ENCODE measurements around the gene CST7. TPM values are rescaled to one million over a fixed set of nuclear protein-coding genes. Genes with fewer than 3 reads are reported as not detected.

Gene CST7
- polyA plus RNA-seq, 2 of the 4 experiments (the other 2 are of a cell fraction): not detected

- Histone ChIP-seq H3K9me3 (peaks cover 20% of the 10 kb centered on the region; the same call in 2 of the 3 replicates), H3K4me2 (no peak overlapping the region), H3K4me3 (no peak overlapping the region), H3K27ac (no peak overlapping the region), H3K4me1 (no peaks in the 10 kb centered on the region)
- no peak for TF ChIP-seq MAZ (IDR thresholded peaks at IDR 0.05; ENCODE audit: borderline replicate concordance, low read depth, low read length)
- no peak for TF ChIP-seq ZC3H11A (IDR thresholded peaks at IDR 0.05)
- no peak for TF ChIP-seq KDM1A (IDR thresholded peaks at IDR 0.05; ENCODE audit: low read depth)
- no peak for TF ChIP-seq HEYL (CRISPR knock-in tag; IDR thresholded peaks at IDR 0.05)
- no peak for TF ChIP-seq NFE2L2 (conservative IDR thresholded peaks at IDR 0.05; ENCODE audit: low read length)
- TF ChIP-seq MYC (IDR thresholded peaks at IDR 0.05; ENCODE audit: borderline replicate concordance, low read length): no peak
- no peak for TF ChIP-seq TP53 (CRISPR knock-in tag; IDR thresholded peaks at IDR 0.05)
- TF ChIP-seq, protein P1, sequence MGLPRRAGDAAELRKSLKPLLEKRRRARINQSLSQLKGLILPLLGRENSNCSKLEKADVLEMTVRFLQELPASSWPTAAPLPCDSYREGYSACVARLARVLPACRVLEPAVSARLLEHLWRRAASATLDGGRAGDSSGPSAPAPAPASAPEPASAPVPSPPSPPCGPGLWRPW (IDR thresholded peaks at IDR 0.05): no peak
- no peak for TF ChIP-seq ESRRA (IDR thresholded peaks at IDR 0.05; ENCODE audit: borderline replicate concordance, low read length)
- TF ChIP-seq FOSB (CRISPR knock-in tag; IDR thresholded peaks at IDR 0.05): no peak
- no peak for TF ChIP-seq ZNF302 (CRISPR knock-in tag; IDR thresholded peaks at IDR 0.05)
- TF ChIP-seq E2F6 (IDR thresholded peaks at IDR 0.05; ENCODE audit: borderline replicate concordance, low read depth): no peak
- TF ChIP-seq HDAC2 (IDR thresholded peaks at IDR 0.05): no peak
- no peak for TF ChIP-seq TFCP2L1 (CRISPR knock-in tag; IDR thresholded peaks at IDR 0.05)
- no peak for TF ChIP-seq CHD4 (IDR thresholded peaks at IDR 0.05; ENCODE audit: borderline replicate concordance)
- TF ChIP-seq, protein P2, sequence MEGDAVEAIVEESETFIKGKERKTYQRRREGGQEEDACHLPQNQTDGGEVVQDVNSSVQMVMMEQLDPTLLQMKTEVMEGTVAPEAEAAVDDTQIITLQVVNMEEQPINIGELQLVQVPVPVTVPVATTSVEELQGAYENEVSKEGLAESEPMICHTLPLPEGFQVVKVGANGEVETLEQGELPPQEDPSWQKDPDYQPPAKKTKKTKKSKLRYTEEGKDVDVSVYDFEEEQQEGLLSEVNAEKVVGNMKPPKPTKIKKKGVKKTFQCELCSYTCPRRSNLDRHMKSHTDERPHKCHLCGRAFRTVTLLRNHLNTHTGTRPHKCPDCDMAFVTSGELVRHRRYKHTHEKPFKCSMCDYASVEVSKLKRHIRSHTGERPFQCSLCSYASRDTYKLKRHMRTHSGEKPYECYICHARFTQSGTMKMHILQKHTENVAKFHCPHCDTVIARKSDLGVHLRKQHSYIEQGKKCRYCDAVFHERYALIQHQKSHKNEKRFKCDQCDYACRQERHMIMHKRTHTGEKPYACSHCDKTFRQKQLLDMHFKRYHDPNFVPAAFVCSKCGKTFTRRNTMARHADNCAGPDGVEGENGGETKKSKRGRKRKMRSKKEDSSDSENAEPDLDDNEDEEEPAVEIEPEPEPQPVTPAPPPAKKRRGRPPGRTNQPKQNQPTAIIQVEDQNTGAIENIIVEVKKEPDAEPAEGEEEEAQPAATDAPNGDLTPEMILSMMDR (IDR thresholded peaks at IDR 0.05): no peak
- no peak for TF ChIP-seq FOSL2 (IDR thresholded peaks at IDR 0.05)
- no peak for TF ChIP-seq FOSL2 (CRISPR knock-in tag; IDR thresholded peaks at IDR 0.05)
- no peak for TF ChIP-seq KDM5A (IDR thresholded peaks at IDR 0.05)
- no peak for TF ChIP-seq EHF (CRISPR knock-in tag; IDR thresholded peaks at IDR 0.05)
- POLR2A ChIA-PET: no interaction called here
- CTCF ChIA-PET: interaction anchor here (0.5 kb wide), 1 partner anchor 79 kb away, joined by 4 read pairs; no protein-coding TSS in a partner anchor
- ATAC-seq (no peak), DNase-seq (ENCODE audit: low read depth in 1 of 2, low spot score in 1 of 2) (no peak), FAIRE-seq (no peak)
- WGBS (ENCODE audit: missing lambda C conversion rate): 10% methylated on average over 4 of the region's 4 CpGs
Observed at GRCh38 chr20:24909861-24910260, 39.2 kb upstream of the CST7 start.

GRCh38 chr20:24910461-24910860 is 38.6 kb upstream of the CST7 start:
- no peak for FAIRE-seq
- no peak overlapping the region for H3K4me3 ChIP-seq
- H3K9me3 ChIP-seq: peaks cover 20% of the 10 kb centered on the region; the same call in 2 of the 3 replicates
- 5% methylated on average over 3 of the region's 3 CpGs for WGBS (ENCODE audit: missing lambda C conversion rate)
- ChIA-PET POLR2A (no interaction called here), CTCF (interaction anchor here (0.5 to 1.3 kb wide), 3 partner anchors 20 to 808 kb away, joined by 3 to 5 read pairs (median 4); no protein-coding TSS in a partner anchor)
- DNase-seq (ENCODE audit: low read depth in 1 of 2, low spot score in 1 of 2): no peak
- no peak for ATAC-seq
- no peaks in the 10 kb centered on the region for H3K4me1 ChIP-seq
- TF ChIP-seq ZNF302 (CRISPR knock-in tag; IDR thresholded peaks at IDR 0.05): no peak
- no peak for TF ChIP-seq CEBPB (IDR thresholded peaks at IDR 0.05)
- TF ChIP-seq GATA3 (IDR thresholded peaks at IDR 0.05; ENCODE audit: borderline replicate concordance): no peak
- TF ChIP-seq, protein P3, sequence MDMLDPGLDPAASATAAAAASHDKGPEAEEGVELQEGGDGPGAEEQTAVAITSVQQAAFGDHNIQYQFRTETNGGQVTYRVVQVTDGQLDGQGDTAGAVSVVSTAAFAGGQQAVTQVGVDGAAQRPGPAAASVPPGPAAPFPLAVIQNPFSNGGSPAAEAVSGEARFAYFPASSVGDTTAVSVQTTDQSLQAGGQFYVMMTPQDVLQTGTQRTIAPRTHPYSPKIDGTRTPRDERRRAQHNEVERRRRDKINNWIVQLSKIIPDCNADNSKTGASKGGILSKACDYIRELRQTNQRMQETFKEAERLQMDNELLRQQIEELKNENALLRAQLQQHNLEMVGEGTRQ (IDR thresholded peaks at IDR 0.05): no peak
- TF ChIP-seq HOXB13 (CRISPR knock-in tag; IDR thresholded peaks at IDR 0.05; ENCODE audit: low read depth): no peak
- TF ChIP-seq SREBF2 (IDR thresholded peaks at IDR 0.05): no peak
- TF ChIP-seq HEYL (CRISPR knock-in tag; IDR thresholded peaks at IDR 0.05): no peak
- TF ChIP-seq HMGXB4 (CRISPR knock-in tag; IDR thresholded peaks at IDR 0.05; ENCODE audit: borderline replicate concordance): no peak
- no peak for TF ChIP-seq RARB (CRISPR knock-in tag; IDR thresholded peaks at IDR 0.05)
- TF ChIP-seq KDM1A (IDR thresholded peaks at IDR 0.05; ENCODE audit: low read depth): no peak
- H3K27ac ChIP-seq: no peak overlapping the region
- H3K4me2 ChIP-seq: no peak overlapping the region
